HG03457 (cell line): ENCODE results near the gene SELENOP.
"Not testable (repeated sequence)": the region's sequence is repeated elsewhere in the genome, so short reads cannot be mapped to it uniquely, and the experiment has no call there.

Experiments
- ATAC-seq: cut with Tn5 transposase; IDR thresholded peaks from one replicate; pipeline ENCODE4 v1.9.1; 2021; ENCODE audit warnings: moderate number of reproducible peaks; ENCODE audit not compliant: unreplicated experiment

The SELENOP gene

GRCh38 chr5:42828671-42829070 lies 17.0 kb upstream of the SELENOP start:
- no peak for ATAC-seq

- ATAC-seq = no peak
Measured at GRCh38 chr5:42826757-42827515, 15.2 kb upstream of the SELENOP start.

- ATAC-seq = no peak
Measured at GRCh38 chr5:42825422-42826148, 13.9 kb upstream of the SELENOP start.

- no peak for ATAC-seq
Measured at GRCh38 chr5:42824347-42824976, 12.8 kb upstream of the SELENOP start.

GRCh38 chr5:42822548-42822947 lies 10.9 kb upstream of the SELENOP start:
- ATAC-seq = no peak

GRCh38 chr5:42819745-42820144 lies 8.1 kb upstream of the SELENOP start:
- no peak for ATAC-seq

GRCh38 chr5:42816546-42816945 lies 4.9 kb upstream of the SELENOP start:
- not testable (repeated sequence) for ATAC-seq

GRCh38 chr5:42813533-42813932 lies 1.8 kb upstream of the SELENOP start:
- ATAC-seq = no peak

GRCh38 chr5:42812620-42813019 lies 928 bp upstream of the SELENOP start:
- ATAC-seq = no peak

- ATAC-seq = no peak
Measured at GRCh38 chr5:42810834-42811590, 680 bp downstream of the SELENOP start.

GRCh38 chr5:42808888-42809611 lies 2.6 kb downstream of the SELENOP start:
- no peak for ATAC-seq

GRCh38 chr5:42807722-42808447 lies 3.8 kb downstream of the SELENOP start:
- no peak for ATAC-seq

- no peak for ATAC-seq
Measured at GRCh38 chr5:42806701-42807262, 4.9 kb downstream of the SELENOP start.

GRCh38 chr5:42806004-42806700 lies 5.5 kb downstream of the SELENOP start:
- no peak for ATAC-seq

GRCh38 chr5:42804717-42805339 lies 6.9 kb downstream of the SELENOP start:
- ATAC-seq = no peak

GRCh38 chr5:42801516-42802166 lies 10.1 kb downstream of the SELENOP start:
- no peak for ATAC-seq

- ATAC-seq = no peak
Measured at GRCh38 chr5:42800748-42801330, 10.9 kb downstream of the SELENOP start.
